ENCODE results near the gene LARGE1.

Gene LARGE1

DNA sequence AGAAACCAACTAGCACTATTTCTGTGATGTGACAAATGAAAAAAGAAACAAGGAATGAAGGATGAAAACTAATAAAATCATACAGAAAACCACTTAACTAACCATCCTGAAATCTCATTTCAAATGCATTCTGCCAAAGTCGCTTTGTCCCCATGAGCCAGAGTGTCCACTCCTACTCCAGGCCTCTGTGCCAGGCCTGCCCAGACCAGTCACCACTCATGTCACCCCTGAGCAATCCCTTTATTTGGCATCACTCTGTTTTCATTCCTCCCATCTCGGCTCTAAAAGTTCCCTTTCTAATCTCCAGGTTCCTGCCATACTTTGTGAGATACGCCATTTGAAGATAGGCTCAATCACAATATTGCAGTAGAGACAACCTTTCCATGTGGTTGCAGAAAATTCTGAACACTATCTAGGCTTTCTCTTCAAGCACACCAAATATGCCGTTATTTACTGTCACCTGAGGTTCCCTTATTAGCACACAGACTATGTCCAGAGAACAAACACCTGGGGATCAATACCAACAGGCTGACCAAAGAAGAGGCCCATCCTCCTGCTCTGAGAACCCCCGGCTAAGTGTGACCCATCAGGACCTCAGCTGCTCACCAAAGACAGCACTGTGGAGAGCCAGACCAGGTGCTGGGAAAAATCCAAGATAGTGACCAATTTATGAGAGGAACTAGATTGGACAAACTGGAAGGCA is 202.4 kb downstream of the LARGE1 start:
- DNase-seq (ENCODE audit: low read depth) = no peak

DNA sequence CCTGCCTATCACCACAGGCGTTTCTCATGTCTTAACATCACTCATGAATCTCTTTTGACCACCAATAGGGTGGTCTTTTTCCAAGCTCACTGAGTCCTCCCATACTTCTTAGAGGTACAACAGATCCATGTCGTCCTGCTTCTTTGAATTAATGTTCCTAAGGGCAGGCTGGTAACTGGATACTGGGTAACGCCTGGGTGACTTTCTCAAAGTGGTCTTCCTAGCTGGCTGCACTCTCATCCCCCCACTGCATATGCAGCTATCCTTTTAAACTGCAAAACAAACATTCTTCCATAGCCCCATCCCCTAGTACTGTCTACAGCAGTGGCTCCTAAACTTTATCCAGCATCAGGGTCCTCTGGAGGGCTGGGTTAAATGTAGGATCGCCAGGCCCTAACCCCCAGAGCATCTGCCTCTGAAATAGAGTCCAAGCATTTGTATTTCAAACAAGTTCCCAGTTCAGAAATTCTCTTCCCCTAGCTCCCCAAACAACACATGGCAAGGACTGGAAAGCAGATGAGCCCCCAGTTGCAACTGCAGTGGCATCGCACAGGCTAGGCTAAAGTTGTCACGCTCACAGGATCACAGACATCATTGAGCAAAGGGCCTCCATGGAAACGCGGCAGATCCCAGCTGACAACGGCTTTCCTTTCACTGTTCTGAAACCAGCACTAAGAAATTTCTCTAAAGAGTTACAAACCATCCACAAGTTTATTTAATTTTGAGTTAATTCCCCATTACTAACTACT is 204.9 kb downstream of the LARGE1 start:
- DNase-seq (ENCODE audit: low read depth) = no peak

DNA sequence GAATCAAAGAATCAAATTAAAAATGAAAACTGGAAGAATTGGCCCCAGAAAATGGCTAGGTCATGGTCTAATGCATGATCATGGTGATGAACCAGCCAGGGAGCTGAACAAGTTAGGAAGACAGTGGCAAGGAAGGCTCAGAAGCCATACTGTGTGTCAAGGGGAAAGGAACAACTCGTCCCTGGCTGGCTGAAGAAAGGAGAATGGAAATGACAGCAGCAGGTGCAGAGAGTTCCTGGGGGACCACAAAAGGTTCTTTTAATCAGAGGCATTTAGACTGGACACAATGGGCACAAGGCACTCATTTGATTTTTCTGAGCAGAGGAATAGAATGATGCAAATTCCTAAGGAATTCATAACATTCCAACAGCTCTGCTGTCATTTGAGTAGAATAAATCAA is 209.9 kb downstream of the LARGE1 start:
- DNase-seq (ENCODE audit: low read depth) = no peak

- DNase-seq (ENCODE audit: low read depth) = no peak
These were observed 212.7 kb downstream of the LARGE1 start for GRCh38 chr22:33707581-33707980.

GRCh38 chr22:33706100-33706499 is 214.2 kb downstream of the LARGE1 start:
- DNase-seq (ENCODE audit: low read depth) = no peak

- DNase-seq (ENCODE audit: low read depth) = no peak
These were observed 221.1 kb downstream of the LARGE1 start for GRCh38 chr22:33699176-33699575.

DNA sequence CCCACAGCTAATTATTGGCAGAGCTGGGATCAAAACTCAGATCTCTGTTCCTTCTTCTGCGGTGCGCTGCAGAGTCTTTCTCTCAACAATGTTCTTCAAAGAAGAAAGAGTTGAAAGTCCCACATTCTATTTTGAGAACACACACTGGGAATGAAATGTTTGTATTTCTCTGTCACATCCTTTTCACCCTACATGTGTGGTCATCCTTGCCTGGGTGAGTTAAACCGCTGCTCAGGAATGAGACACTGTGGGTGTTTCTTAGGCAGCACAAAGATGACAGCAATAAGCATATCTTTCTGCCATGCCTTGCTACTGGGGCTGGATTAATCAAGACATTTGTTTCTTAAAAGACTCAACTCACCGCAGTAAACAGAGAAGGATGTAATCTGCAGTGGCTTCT is 222.6 kb downstream of the LARGE1 start:
- DNase-seq (ENCODE audit: low read depth) = no peak

DNA sequence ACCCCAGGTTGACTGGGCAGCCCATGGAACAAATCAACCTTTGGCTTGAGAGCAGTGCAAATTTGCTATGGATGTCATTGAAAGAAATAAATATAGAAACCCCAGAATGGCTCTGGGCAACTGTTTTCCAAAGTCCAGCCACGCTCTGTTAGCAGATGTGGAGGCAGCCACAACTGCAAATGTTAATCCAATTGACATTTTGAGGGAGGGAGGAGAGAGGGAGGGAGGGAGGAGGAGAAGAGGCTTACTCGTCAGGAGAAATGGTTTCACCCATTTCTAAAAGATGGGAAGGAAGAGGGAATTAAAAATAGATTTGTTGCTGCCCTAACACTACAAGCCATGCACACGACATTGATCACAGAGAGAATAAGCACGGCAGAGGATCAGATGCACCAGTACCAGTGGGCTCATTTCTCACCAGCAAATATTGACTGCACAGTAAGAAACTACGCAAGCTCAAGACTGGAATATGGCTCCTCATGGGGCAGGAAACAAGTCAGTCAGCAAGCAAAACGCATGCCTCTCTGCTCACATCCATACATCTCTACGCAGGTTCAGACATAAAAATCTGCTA is 229.1 kb downstream of the LARGE1 start:
- no peak for DNase-seq (ENCODE audit: low read depth)

GRCh38 chr22:33688903-33689302 is 231.4 kb downstream of the LARGE1 start:
- no peak for DNase-seq (ENCODE audit: low read depth)

DNA sequence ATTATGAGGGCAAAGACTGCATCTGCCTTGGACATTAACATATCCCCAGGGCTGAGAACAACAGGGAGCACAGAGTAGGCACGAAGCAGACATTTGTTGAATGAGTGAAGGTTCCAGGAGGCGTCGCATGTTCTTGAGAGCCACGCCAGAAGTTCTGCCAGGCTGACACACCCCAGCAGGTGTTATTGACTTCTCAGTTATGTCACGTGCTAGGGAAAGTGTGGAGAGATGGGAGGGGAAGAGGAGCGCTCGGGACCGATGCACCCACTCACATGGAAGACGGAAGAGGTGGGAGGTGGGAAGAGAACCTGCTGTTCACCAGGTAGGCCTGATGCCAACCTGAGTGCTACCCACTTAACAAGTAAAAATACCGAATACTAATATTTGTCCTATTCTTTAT is 232.8 kb downstream of the LARGE1 start:
- no peak for DNase-seq (ENCODE audit: low read depth)

- DNase-seq (ENCODE audit: low read depth) = no peak
These were observed 236.2 kb downstream of the LARGE1 start for GRCh38 chr22:33684087-33684486.

DNA sequence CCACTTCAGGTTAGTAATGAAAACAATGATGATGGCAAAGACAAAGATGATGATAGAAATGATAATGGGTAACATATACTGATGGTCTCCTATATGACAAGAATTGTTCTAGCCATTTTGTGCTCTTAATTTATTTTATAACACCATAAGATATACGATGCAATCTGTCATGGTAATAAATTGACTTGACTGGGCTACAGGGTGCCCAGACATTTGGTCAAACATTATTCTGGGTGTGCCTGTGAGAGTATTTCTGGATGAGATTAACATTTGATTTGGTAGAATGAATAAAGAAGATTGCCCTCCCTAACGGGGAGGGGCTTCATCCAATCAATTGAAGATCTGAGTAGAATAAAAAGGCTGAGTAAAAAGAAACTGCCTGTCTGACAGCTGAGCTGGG is 237.3 kb downstream of the LARGE1 start:
- no peak for DNase-seq (ENCODE audit: low read depth)

GRCh38 chr22:33680632-33681031 is 239.6 kb downstream of the LARGE1 start:
- DNase-seq (ENCODE audit: low read depth) = no peak

DNA sequence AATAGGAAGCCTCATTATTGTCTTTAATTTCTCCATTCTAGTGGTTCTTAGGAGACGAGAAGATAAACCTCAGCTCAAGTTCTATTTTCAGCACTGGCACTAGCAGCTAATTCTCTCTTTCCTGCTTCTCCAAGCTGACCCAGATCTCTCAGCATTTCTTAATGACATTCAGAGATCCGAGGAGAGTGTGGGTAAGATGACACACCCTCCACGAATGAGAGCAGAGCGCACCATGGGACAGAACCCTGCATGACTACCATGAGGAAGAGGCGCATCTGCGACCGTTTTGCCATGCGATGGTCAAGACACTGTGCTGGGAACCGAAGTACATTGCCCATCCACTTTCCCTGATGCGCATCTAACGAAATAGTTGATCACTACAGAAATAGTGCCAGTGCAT is 241.8 kb downstream of the LARGE1 start:
- no peak for DNase-seq (ENCODE audit: low read depth)

DNA sequence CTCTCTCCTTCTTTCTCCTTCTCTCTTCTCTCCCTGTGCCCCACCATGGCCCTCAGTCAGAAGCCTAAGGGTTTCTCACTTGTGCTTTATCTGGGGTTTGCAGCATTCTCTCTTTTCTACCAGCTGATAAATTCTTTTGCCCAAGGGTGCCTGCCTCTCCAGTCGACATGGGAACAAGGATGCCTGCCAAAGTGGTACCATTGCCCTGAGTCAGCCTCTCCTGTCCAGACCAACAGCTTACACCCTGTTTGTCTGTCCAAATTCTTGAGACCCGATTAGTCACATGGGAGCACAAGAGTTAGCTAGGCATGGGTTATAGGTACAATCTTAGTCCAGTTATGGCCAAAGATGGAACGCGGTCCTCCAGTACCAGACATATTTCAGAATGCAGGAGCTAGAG is 242.7 kb downstream of the LARGE1 start:
- no peak for DNase-seq (ENCODE audit: low read depth)

DNA sequence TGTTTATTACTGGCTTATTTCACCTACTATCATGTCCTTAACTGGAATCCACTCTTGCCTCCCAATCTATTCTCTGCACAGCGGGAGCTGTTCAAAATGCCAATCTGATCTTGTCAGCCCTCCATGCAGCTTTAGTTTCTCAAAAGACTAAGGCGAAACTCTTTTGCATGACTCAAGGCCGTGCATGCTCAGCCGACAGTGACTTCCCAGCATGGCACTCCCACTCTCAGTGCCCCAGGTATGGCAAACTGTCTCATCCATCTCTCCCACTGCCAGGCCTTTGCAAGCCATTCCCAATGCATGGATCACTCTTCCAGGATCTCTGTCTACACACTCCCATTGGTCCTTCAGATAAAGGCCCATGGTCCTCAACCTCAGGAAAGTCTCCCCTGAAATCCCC is 245.9 kb downstream of the LARGE1 start:
- DNase-seq (ENCODE audit: low read depth) = no peak

- DNase-seq (ENCODE audit: low read depth) = no peak
These were observed 250.5 kb downstream of the LARGE1 start for GRCh38 chr22:33669746-33670145.

- DNase-seq (ENCODE audit: low read depth) = no peak
These were observed 253.2 kb downstream of the LARGE1 start for GRCh38 chr22:33666961-33667619.

DNA sequence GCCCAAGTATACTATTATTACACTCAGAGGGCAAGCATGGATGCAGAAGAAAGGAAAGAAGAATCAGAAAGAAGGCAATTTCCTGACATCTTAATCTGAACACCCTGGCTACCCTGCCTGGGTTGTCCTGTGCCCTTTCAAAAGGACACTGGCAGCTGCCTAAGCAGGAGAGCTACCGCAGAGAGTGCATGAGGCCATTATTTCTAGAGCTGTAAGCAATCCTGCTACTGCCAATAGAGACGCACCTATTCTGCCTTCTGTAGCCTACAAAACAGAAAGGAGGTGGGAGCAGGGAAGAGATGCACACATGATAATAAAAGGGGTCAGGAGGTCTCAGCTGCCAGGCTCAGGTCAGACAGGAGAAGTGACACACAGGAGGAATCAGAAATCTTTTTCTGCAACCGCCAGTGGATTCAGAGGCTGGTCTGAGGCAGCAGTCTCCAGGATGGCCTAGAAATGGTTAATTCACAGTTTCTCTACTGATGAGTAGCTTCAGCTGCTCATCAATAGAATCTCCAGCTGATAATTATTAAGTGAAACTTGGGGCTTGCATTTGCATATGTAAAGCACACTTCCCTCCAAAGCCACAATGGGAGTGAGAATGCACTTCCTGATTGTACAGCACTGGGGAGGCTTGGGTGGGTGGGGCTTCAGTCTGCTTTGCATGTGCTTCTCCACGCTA is 253.9 kb downstream of the LARGE1 start:
- no peak for DNase-seq (ENCODE audit: low read depth)

DNA sequence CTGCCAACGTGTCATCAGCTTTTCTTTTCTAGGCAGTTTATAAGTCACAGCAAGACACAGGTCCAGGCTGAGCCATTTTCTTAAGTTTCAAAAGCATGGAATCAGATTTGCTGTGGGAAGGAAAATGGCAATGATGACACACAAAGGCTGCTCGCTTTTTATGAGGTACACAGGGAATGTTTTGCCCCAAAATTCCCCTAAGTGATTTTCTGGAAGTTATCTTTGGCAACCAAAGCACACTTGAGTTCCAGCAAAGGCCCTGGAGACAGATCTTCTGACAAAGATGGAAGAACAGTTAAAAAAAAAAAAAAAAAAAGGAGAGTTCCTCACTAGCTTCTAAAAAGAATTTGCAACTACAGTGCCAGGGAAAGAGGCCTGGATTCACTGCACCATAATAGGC is 260.8 kb downstream of the LARGE1 start:
- DNase-seq (ENCODE audit: low read depth) = no peak

- no peak for DNase-seq (ENCODE audit: low read depth)
These were observed 261.5 kb downstream of the LARGE1 start for GRCh38 chr22:33658775-33659174.

GRCh38 chr22:33657670-33658069 is 262.6 kb downstream of the LARGE1 start:
- DNase-seq (ENCODE audit: low read depth) = no peak

Data from HS-27A (cell line).